Stimulated activated CD8-positive, alpha-beta memory T cell treated with anti-CD3 and anti-CD28 coated beads, Interleukin-15, amount 100 ng/mL, for 24 hours (primary cell): ENCODE measurements around the gene MAPK1IP1L.
"Not testable (repeated sequence)": the region's sequence is repeated elsewhere in the genome, so short reads cannot be mapped to it uniquely, and the experiment has no call there.

Experiments used
- DNase-seq: peaks from one replicate; pipeline ENCODE4 v3.0.0-alpha.2; 2020; ENCODE audit warnings: low read depth

The MAPK1IP1L gene

GRCh38 chr14:55057919-55058318 is 6.5 kb downstream of the MAPK1IP1L start:
- no peak for DNase-seq

- DNase-seq = no peak
These were observed 7.9 kb downstream of the MAPK1IP1L start for GRCh38 chr14:55059333-55059732.

DNA sequence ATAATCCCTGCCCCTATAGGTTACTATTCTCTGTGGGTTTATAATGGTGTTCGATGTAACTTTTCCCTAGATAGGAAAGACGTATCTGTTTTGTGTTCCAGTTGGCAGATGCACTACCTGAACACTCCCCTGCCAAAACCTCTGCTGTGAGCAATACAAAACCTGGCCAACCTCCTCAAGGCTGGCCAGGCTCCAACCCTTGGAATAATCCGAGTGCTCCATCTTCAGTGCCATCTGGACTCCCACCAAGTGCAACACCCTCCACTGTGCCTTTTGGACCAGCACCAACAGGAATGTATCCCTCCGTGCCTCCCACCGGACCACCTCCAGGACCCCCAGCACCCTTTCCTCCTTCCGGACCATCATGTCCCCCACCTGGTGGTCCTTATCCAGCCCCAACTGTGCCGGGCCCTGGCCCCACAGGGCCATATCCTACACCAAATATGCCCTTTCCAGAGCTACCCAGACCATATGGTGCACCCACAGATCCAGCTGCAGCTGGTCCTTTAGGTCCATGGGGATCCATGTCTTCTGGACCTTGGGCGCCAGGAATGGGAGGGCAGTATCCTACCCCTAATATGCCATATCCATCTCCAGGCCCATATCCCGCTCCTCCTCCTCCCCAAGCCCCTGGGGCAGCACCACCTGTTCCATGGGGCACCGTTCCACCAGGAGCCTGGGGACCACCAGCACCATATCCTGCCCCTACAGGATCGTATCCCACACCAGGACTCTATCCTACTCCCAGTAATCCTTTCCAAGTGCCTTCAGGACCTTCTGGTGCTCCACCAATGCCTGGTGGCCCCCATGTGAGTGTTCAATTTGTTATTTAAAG is 11.3 kb downstream of the MAPK1IP1L start:
- no peak for DNase-seq

GRCh38 chr14:55064896-55065295 is 13.4 kb downstream of the MAPK1IP1L start:
- DNase-seq = not testable (repeated sequence)

GRCh38 chr14:55065411-55065810 is 14.0 kb downstream of the MAPK1IP1L start:
- DNase-seq = no peak

DNA sequence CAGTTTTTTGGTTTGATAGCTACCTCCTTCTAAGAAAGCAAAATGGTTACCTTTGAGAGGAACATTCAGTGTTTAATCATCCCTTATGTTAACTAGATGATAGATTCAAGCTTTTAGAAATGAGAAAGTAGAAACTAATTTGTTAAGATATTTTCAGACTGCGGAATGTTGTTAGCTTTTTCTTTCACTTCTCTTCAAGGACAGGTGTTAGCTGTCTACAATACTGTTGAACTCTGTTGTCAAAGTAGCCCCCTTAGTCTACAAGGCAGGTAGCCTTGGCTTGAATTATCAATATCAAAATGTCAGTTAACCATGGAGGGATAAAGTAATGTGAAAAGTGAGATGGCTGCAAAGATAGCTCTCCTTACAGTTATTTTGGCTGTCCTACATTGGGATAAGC is 14.8 kb downstream of the MAPK1IP1L start:
- DNase-seq = no peak

DNA sequence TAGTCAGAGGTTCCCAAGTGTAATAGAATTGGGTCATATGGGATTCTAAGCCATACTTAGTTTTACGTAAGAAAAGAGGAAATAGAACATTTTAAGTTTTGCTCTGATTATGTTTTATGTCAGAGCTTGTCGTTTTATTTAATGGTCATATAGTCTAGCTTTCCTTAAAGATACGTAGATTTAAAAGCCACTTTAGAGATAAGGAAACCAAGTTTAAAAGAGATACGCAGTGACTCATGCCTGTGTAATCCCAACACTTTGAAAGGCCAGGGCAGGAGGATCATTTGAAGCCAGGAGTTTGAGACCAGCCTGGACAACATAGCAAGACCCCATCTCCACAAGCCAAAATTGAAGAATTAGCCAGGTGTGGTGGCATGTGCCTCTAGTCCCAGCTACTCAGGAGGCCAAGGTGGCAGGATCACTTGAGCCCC is 19.5 kb downstream of the MAPK1IP1L start:
- no peak for DNase-seq

DNA sequence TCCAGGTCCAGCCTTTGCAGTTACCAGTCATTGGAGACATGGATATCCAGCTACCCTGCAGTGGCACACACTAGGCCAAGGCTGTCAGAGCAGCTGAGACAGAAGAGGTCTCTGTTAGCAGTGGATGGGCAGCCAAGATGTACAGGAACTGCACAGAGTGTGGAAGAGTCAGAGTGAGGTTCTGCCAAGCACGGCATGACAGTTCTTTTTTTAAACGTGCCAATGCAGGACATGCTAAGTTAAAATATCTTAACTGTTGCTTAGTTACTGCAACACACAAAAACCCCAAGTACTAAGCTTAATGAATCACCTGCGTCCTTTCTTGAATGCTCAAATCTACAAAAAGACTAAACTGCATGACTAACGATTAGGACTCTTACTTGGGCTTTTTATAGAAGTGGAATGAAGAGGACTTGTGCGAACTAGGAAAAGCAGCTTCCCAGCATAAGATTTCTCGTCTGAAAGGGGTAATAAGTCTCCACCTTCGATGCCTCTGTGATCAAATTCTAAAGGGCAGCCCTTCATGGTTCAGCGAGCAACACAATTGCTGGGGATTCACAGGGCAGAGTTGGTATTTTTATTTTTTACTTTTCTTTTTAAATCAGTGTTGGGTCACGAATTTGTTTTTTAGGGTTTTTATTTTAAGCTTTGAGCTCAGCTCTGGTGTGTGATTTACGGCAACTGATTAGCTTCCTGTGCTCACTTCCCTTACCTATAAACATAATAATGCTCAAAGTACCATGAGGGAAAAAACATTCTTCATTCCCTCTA is 20.6 kb downstream of the MAPK1IP1L start:
- no peak for DNase-seq

GRCh38 chr14:55073856-55074255 is 22.4 kb downstream of the MAPK1IP1L start:
- no peak for DNase-seq

- DNase-seq = no peak
These were observed 23.2 kb downstream of the MAPK1IP1L start for GRCh38 chr14:55074662-55075061.

DNA sequence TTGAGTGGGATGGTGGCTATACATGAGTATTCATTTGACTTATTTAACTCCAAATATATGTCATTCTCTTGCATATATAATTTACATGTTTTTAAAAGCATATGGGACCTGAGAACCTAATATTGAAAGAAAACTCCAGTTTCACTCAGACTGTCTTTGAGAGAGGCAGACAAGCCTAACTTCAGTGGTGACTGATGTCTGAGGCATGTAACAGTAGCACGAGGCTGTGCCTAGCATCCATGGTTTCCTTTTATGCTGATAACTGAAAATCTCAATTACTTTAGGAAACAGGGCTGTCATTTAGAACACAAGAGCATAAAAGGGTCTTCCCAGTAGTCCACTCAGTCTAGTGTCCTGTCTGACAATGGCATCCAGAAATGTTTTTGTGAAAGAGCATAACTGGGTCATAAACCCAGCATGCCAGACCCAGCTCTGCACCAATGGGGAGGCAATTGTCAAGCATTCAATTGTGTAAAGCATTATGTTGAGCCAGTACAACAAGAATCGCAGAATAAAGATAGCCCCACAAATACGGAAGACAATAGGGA is 24.3 kb downstream of the MAPK1IP1L start:
- no peak for DNase-seq

DNA sequence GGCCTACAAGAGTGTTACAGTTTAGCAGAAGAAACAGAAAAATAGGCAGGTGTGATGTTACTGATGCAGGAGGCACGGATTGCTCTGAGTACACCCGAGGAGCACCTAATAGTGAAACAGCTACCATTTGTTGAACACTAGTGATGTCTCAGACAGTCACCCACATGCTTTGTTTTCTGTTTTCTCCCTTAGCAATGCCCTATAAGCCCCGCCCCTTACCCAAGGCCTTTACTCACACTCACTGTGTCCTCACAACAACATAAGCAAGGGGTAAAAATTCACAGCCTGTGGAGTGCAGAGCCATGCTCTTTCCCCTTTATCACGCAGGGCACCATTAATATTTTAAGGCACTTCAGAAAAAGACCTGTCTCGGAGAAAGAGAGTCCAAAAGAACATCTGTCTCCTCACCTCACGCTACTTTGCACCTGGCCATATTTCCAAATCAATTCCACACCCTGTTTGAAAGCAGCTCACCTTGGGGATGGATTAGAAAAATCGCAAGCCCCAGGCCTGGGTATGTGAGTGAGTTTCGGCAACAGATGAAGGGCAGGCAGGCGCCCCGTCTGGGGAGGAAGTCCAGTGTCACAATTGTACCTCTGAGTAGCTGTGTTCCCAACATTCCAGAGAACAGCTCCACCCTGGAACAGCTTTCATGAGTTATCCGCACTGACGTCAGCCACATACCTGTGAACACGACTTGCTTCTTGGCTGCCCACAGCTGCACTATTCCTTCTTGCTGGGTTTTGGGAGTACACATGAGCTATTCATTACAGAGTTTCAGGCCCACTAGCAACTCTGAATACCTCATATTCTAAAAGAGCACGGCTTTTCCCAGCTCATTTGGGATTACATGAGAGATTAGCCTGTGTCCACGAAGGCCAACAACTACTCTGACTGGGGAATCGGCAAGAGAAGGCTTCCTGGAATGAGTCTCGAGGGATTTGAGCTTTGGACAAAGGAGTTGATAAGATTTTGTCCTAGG is 26.0 kb downstream of the MAPK1IP1L start:
- no peak for DNase-seq

GRCh38 chr14:55079961-55080360 is 28.5 kb downstream of the MAPK1IP1L start:
- not testable (repeated sequence) for DNase-seq

DNA sequence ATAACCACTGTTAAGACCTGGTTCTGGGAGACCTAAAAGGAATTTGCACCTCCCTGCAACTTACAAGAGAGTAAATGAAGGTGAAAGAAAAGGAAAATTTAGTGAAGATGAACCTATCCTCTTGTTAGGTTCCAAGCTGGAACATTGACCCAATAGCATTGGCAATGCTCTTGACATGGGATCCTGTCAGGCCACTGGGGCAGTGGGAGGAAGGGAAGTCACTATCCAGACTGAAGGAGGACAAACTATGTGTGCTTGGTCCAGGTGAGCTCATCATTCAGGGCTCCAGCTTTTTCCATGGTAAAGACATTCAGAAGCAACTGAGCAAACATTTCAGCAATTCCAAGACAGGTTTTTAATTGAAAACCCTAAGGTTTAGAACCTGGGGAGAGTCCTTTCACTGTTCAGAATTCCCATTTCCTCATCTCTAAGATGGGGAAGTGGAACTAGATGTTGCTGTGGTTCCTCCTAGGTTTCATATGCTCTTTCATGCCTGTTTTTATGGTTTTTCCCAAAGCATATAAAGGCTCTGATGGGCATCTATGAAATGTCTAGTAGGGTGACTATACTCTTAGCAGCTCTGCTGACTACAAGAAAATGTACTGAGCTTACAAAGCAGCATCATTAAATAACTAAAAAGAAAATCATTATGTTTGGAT is 33.1 kb downstream of the MAPK1IP1L start:
- DNase-seq = no peak

DNA sequence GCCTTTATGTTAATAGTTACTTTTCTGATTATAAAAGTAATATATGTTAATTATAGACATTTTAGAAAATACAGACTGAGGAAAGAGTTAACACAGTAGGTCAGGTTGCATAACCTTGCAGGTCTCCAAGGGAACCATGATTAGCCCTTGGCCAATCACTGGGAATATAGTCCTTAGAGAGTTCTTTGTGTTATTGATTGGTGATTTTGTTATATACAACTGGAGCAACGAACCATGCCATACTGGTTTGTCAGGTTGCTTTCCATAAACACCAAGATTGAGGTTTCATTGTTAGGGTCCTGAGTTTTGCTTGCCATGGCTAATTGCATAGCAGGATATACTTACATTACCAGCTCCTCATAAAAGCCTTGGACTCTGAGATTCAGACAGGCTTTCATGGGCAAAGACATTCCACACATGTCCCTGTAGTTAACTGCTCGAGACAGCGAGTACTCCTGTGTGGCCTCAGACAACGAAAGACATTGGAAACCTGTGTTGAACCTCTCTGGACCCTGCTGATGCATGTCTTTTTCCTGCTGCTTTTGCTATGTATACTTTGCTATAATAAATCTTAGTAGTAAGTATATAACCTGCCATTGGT is 33.7 kb downstream of the MAPK1IP1L start:
- no peak for DNase-seq

GRCh38 chr14:55086938-55087337 is 35.5 kb downstream of the MAPK1IP1L start:
- no peak for DNase-seq

DNA sequence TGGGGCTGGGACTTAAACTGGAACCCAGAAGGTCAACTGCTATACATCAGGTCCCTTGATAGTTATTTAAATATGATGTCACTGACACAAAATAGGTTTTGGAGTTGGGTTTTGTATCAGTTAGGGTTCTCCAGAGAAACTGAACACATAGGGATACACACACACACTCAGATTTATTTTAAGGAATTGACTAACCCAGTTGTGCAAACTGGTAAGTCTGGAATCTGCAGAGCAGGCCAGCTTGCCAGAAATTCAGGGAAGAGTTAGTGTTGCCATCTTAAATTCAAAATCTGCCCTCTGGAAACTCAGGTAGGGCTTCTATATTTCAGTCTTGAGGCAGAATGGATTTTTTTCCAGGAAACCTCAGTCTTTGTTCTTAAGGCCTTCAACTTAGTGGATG is 36.9 kb downstream of the MAPK1IP1L start:
- no peak for DNase-seq

GRCh38 chr14:55092341-55092740 is 40.9 kb downstream of the MAPK1IP1L start:
- no peak for DNase-seq

GRCh38 chr14:55094292-55095157 is 43.1 kb downstream of the MAPK1IP1L start:
- no peak for DNase-seq
